ENCODE data around the gene GGT7. TPM values are rescaled to one million over a fixed set of nuclear protein-coding genes. Genes with fewer than 3 reads are reported as not detected.

The GGT7 gene
- total RNA-seq, 1 experiment from 2014 or later, result 3.8 TPM

DNA sequence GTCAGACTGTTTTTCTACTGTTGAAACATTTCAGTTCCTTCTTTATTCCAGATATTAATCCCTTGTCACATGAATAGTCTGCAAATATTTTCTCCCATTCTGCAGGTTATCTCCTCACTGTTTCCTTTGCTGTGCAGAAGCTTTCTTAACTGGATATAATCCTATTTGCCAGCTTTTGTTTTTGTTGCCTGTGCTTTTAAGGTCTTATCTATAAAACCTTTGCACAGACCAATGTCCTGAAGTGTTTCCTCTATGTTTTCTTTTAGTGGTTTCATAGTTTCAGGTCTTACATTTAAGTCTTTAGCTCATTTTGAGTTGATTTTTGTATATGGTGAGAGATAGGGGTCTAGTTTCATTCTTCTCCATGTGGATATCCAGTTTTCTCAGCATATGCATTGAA is 66.4 kb downstream of the GGT7 start:
- Histone ChIP-seq H3K36me3 (replicated peaks; ENCODE audit: control insufficient read depth, insufficient read depth, low read length) (no peaks in the 10 kb centered on the region), H3K27me3 (ENCODE audit: control insufficient read depth, insufficient read depth, low read length) (no peaks in the 10 kb centered on the region), H3K4me3 (ENCODE audit: insufficient read depth, low read depth, low read length) (no peak overlapping the region)
- no peak for DNase-seq

DNA sequence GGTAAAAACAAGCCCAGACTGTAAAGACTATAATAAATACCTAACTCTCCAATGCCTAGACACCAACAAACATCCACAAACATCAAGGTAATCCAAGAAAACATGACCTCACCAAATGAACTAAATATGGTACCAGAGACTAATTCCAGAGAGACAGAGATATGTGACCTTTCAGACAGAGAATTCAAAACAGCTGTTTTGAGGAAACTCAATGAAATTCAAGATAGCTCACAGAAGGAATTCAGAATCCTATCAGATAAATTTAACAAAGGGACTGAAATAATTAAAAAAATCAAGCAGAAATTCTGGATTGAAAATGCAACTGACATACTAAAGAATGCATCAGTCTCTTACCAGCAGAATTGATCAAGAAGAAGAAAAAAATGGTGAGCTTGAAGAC is 73.8 kb downstream of the GGT7 start:
- Histone ChIP-seq H3K27me3 (ENCODE audit: control insufficient read depth, insufficient read depth, low read length) (no peaks in the 10 kb centered on the region), H3K36me3 (replicated peaks; ENCODE audit: control insufficient read depth, insufficient read depth, low read length) (no peaks in the 10 kb centered on the region), H3K4me3 (ENCODE audit: insufficient read depth, low read depth, low read length) (no peak overlapping the region)
- DNase-seq, result no peak

DNA sequence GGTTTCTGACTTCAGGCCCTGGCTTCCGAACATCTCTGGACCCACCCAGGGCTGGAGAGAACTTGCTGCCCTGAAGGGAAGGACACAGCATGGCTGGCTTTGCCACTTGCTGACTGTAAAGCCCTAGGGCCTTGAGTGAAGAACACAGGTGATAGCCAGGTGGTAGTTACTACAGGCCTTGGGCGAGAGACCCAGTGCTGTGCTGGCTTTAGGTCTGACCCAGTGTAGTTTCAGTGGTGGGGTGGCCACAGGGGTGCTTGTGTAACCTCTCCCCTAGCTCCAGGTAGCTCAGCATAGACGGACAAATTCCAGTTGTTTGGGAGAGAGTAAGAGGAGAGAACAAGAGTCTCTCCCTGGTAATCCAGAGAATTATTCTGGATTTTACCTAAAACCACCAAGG is 74.3 kb downstream of the GGT7 start:
- Histone ChIP-seq H3K4me3 (ENCODE audit: insufficient read depth, low read depth, low read length) (no peak overlapping the region), H3K36me3 (replicated peaks; ENCODE audit: control insufficient read depth, insufficient read depth, low read length) (no peaks in the 10 kb centered on the region), H3K27me3 (ENCODE audit: control insufficient read depth, insufficient read depth, low read length) (no peaks in the 10 kb centered on the region)
- DNase-seq, result no peak

DNA sequence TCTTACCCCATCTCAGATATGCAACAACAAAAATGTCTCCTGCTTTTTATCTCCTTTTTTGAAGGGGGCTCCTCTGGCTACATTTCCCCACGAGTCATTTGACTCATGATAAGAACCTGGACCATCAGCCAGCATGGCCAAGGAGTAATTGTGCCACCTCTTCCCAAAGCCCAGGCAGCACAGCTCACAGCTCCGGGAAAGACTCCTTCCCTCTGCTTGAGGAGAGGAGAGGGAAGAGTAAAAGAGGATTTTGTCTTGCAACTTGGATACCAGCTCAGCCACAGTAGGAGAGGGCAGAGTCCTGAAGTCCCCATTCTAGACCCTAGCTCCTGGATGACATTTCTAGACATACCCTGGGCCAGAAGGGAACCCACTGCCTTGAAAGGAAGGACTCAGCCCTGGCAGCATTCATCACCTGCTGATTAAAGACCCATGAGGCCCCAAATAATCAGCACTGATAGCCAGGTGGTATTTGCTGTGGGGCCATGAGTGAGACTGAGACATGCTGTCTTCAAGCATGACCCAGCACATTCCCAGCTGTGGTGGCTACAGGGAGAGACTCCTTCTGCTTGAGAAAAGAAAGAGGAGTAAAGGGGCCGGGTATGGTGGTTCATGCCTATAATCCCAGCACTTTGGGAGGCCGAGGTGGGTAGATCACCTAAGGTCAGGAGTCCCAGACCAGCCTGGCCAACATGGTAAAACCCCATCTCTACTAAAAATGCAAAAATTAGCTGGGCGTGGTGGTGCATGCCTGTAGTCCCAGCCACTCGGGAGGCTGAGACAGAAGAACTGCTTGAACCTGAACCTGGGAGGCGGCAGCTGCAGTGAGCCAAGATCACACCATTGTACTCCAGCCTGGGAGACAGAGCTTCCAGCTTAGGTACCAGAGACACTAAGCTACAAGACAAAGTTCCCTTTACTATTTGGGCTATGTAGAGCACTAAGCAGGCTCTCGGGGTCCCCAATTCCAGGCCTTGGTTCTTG is 75.4 kb downstream of the GGT7 start:
- Histone ChIP-seq H3K36me3 (replicated peaks; ENCODE audit: control insufficient read depth, insufficient read depth, low read length) (no peaks in the 10 kb centered on the region), H3K27me3 (ENCODE audit: control insufficient read depth, insufficient read depth, low read length) (no peaks in the 10 kb centered on the region), H3K4me3 (ENCODE audit: insufficient read depth, low read depth, low read length) (no peak overlapping the region)
- DNase-seq, result no peak

Other genes with a start within 250 kb of the GGT7 start
- 28.6 and 32.9 TPM in 2 replicates for gene PIGU, start 195.8 kb downstream of the GGT7 start, total RNA-seq (2014; rRNA removed; shearing (Covaris generic))
- 2.2 and 2.4 TPM in 2 replicates for gene TP53INP2, start 168.5 kb downstream of the GGT7 start, total RNA-seq (2014; rRNA removed; shearing (Covaris generic))
- 3.7 and 5.4 TPM in 2 replicates for gene NCOA6, start 47.2 kb downstream of the GGT7 start, total RNA-seq (2014; rRNA removed; shearing (Covaris generic))
- 14.6 and 21.9 TPM in 2 replicates for gene ACSS2, start 3.8 kb upstream of the GGT7 start, total RNA-seq (2014; rRNA removed; shearing (Covaris generic))
- 72.2 and 75.2 TPM in 2 replicates for gene GSS, start 83.0 kb upstream of the GGT7 start, total RNA-seq (2014; rRNA removed; shearing (Covaris generic))
- 0.10 and 0.18 TPM in 2 replicates for gene MYH7B, start 83.0 kb upstream of the GGT7 start, total RNA-seq (2014; rRNA removed; shearing (Covaris generic))
- gene TRPC4AP, start 220.0 kb upstream of the GGT7 start, total RNA-seq (2014; rRNA removed; shearing (Covaris generic)), result 63.8 and 65.8 TPM in 2 replicates